Subcutaneous adipose tissue (tissue), 4 donors: ENCODE data around the gene MRPL27. TPM values are rescaled to one million over a fixed set of nuclear protein-coding genes. Genes with fewer than 3 reads are reported as not detected.

Experiments used
- CTCF ChIP-seq: fragments of 450-650 bp; IDR thresholded peaks from one replicate; pipeline ENCODE4 v1.5.1; 2016; ENCODE audit warnings: low read depth, mild to moderate bottlenecking, control low read depth, antibody characterized with exemption, moderate library complexity
- total RNA-seq, 4 donors: library from RNA; depleted of rRNA; stranded (reverse); fragments of >200 nt; gene quantifications; one replicate each; pipeline ENCODE4 v1.1.0, GENCODE V29; 2016

MRPL27 gene
- total RNA-seq, 4 donors from 2014 or later: 42.2 to 88.7 (median 48.1) TPM

DNA sequence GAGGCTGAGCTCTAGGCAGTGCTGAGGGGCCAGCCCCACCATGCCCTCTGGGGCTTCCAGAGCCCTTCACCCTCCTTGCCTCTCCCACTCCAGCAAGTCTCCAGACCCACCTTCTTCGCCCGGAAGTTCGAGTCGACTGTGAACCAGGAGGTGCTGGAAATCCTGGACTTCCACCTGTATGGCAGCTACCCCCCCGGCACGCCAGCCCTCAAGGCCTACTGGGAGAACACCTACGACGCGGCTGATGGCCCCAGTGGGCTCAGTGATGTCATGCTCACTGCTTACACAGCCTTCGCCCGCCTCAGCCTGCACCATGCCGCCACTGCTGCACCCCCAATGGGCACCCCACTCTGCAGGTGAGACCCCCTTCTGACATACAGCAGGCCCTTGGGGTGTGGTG is 16.6 kb downstream of the MRPL27 start:
- TF ChIP-seq CTCF: no peak

GRCh38 chr17:50355701-50356341 is 17.2 kb downstream of the MRPL27 start:
- no peak for TF ChIP-seq CTCF

DNA sequence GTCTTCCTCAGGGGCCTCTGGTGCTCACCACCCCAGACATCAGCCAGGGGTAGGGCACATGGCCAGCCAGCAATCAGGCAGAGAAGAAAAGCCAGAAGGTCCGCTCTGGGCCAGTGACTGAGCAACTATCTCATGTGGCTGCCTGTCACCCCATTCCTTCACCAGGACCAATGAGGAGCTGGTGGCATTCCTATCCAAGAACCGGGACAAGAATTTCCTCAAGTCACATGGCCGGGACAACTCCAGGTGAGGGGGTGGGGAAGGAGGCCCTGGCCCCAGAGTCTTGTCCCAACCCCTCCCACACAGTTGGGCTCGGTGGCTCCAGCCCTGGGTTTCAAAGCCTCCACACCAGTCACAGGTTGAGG is 17.7 kb downstream of the MRPL27 start:
- no peak for TF ChIP-seq CTCF

DNA sequence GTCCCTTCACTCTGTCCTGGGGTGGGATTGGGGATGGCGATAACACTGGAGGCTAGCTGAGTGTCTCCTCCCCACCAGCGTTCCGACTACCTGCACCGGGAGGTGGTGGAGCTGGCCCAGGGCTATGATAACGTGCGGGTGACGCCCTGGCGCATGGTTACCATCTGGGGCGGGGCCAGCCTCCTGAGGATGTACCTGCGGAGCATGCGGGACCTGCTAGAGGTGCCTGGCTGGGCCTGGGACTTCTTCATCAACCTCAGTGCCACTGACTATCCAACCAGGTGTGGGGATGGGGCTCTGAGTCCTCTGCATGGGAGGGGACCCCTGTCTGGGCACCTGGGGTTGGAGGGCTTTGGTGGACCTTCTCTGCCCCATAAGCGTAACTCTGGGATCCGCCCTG is 18.2 kb downstream of the MRPL27 start:
- TF ChIP-seq CTCF: no peak

- no peak for TF ChIP-seq CTCF
Observed at GRCh38 chr17:50354198-50354597, 18.8 kb downstream of the MRPL27 start.

DNA sequence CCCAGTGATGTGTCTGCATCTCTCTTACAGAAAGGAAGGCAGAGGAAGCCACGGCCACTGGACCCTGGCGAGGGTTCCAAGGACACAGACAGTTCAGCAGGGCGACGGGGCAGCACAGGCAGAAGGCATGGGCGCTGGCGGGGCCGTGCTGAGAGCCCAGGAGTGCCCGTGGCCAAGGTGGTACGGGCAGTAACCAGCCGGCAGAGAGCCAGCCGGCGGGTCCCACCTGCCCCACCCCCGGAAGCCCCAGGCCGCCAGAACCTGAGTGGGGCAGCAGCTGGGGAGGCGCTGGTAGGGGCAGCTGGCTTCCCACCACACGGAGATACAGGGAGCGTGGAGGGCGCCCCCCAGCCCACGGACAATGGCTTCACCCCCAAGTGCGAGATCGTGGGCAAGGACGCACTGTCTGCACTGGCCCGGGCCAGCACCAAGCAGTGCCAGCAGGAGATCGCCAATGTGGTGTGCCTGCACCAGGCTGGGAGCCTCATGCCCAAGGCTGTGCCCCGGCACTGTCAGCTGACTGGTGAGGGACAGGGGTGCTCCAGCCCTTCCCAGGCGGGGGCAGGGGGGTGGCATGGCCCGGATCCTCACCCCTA is 19.3 kb downstream of the MRPL27 start:
- TF ChIP-seq CTCF: no peak

GRCh38 chr17:50352693-50353599 is 20.0 kb downstream of the MRPL27 start:
- TF ChIP-seq CTCF: no peak
